H1 (cell line): ENCODE measurements around the gene TFEC. TPM values are rescaled to one million over a fixed set of nuclear protein-coding genes. Genes with fewer than 3 reads are reported as not detected.

Experiments
- CTCF ChIA-PET: fragments of 300-600 bp; sonication (Branson Sonifier 250); formaldehyde crosslinking; loops from one replicate; lab custom pipeline; 2021; ENCODE audit not compliant: partially characterized antibody; lab: Charles Lee
- POLR2A ChIA-PET: fragments of 300-600 bp; sonication (Branson Sonifier 250); formaldehyde crosslinking; loops from one replicate; lab custom pipeline; 2021; ENCODE audit warnings: inconsistent platforms; ENCODE audit not compliant: partially characterized antibody; lab: Charles Lee
- DNase-seq, 2 experiments: peaks; one replicate each; pipeline versions ENCODE4 v3.0.0 to v3.0.0-alpha.2; 2010 to 2022; ENCODE audit warnings: low spot score in 2 of 2, low read depth in 1 of 2, mixed read lengths in 1 of 2
- FAIRE-seq: peaks from 2 replicates; lab custom pipeline; 2011; peaks lifted over from hg19 to GRCh38; lab: Jason Lieb, UNC
- H2AFZ ChIP-seq: 2 replicates; pipeline ENCODE4 v1.8.1; 2012; ENCODE audit warnings: low read length, inconsistent platforms
- H2AK5ac ChIP-seq: 2 replicates; pipeline ENCODE4 v1.6.1; 2013; ENCODE audit warnings: low read depth, low read length
- H2BK120ac ChIP-seq: replicated peaks from 2 replicates; pipeline ENCODE3; 2013; ENCODE audit warnings: low read depth, low read length, inconsistent platforms
- H2BK12ac ChIP-seq: 2 replicates; pipeline ENCODE4 v1.6.1; 2013; ENCODE audit warnings: low read depth, low read length
- H2BK15ac ChIP-seq: 2 replicates; pipeline ENCODE4 v1.6.1; 2013; ENCODE audit warnings: low read length
- H2BK20ac ChIP-seq: 2 replicates; pipeline ENCODE4 v1.6.1; 2013; ENCODE audit warnings: low read length
- H2BK5ac ChIP-seq: 2 replicates; pipeline ENCODE4 v1.6.1; 2013; ENCODE audit warnings: low read depth, low read length
- H3K14ac ChIP-seq: 2 replicates; pipeline ENCODE4 v1.6.1; 2013; ENCODE audit warnings: inconsistent platforms; ENCODE audit not compliant: insufficient read length
- H3K18ac ChIP-seq: 2 replicates; pipeline ENCODE4 v1.6.1; 2013; ENCODE audit warnings: low read length; ENCODE audit errors: extremely low read depth
- H3K23ac ChIP-seq: 2 replicates; pipeline ENCODE4 v1.6.1; 2013; ENCODE audit warnings: inconsistent platforms; ENCODE audit not compliant: insufficient read length
- H3K23me2 ChIP-seq: 2 replicates; pipeline ENCODE4 v1.6.1; 2013; ENCODE audit warnings: low read depth, low read length
- H3K27ac ChIP-seq: 2 replicates; pipeline ENCODE4 v1.6.1; 2011; ENCODE audit warnings: low read depth, low read length, inconsistent platforms
- H3K27me3 ChIP-seq, 4 experiments: replicated peaks in 1 of 4; 1 replicate in 1 of 4; 2 replicates in 3 of 4; pipeline versions ENCODE4 v1.6.1 to v1.8.1; 2011 to 2013; ENCODE audit warnings: low read length in 3 of 4, mild to moderate bottlenecking in 3 of 4, inconsistent platforms in 2 of 4, mixed read lengths in 2 of 4, moderate library complexity in 1 of 4; ENCODE audit not compliant: control insufficient read depth in 3 of 4, insufficient read depth in 3 of 4; ENCODE audit errors: extremely low read depth in 1 of 4
- H3K36me3 ChIP-seq, 4 experiments: 2 replicates each; pipeline versions ENCODE4 v1.6.1 to v1.8.1; 2011 to 2013; ENCODE audit warnings: mild to moderate bottlenecking in 4 of 4, low read length in 3 of 4, moderate library complexity in 2 of 4, control low read depth in 1 of 4, inconsistent platforms in 1 of 4; ENCODE audit not compliant: insufficient read depth in 4 of 4, control insufficient read depth in 2 of 4
- H3K4ac ChIP-seq: replicated peaks from 2 replicates; pipeline ENCODE3; 2013; ENCODE audit warnings: low read length, low read depth, mixed read lengths, inconsistent platforms; ENCODE audit not compliant: insufficient read length
- H3K4me1 ChIP-seq, 4 experiments: replicated peaks in 1 of 4; 1 replicate in 1 of 4; 2 replicates in 3 of 4; pipeline versions ENCODE4 v1.6.1 to v1.8.1; 2011 to 2013; ENCODE audit warnings: low read length in 3 of 4, inconsistent platforms in 2 of 4, mixed read lengths in 1 of 4; ENCODE audit not compliant: insufficient read depth in 4 of 4, control insufficient read depth in 3 of 4
- H3K4me2 ChIP-seq, 2 experiments: 2 replicates each; pipeline versions ENCODE4 v1.6.1 to v1.8.1; 2011 to 2013; ENCODE audit warnings: low read depth in 2 of 2, low read length in 2 of 2, control low read depth in 1 of 2, inconsistent platforms in 1 of 2, mild to moderate bottlenecking in 1 of 2; ENCODE audit not compliant: insufficient read depth in 1 of 2
- H3K4me3 ChIP-seq, 4 experiments: fragments of 200-600, 300-600 bp in 1 of 4; sonication (generic), shearing (Covaris generic), sonication (Bioruptor Twin) in 1 of 4; 2 replicates each; pipeline versions ENCODE4 v1.5.1 to v1.8.1; 2011 to 2016; ENCODE audit warnings: low read length in 4 of 4, low read depth in 3 of 4, control low read depth in 2 of 4, inconsistent platforms in 2 of 4, mild to moderate bottlenecking in 2 of 4, mixed read lengths in 1 of 4, moderate library complexity in 1 of 4; ENCODE audit not compliant: insufficient read depth in 2 of 4; ENCODE audit errors: extremely low read depth in 1 of 4
- H3K56ac ChIP-seq: replicated peaks from 2 replicates; pipeline ENCODE3; 2013; ENCODE audit warnings: low read depth, mild to moderate bottlenecking, mixed read lengths, low read length, inconsistent platforms; ENCODE audit not compliant: insufficient read length
- H3K79me1 ChIP-seq: 2 replicates; pipeline ENCODE4 v1.6.1; 2013; ENCODE audit warnings: low read depth, low read length, control low read depth
- H3K79me2 ChIP-seq, 2 experiments: 2 replicates each; pipeline versions ENCODE4 v1.6.1 to v1.8.1; 2012 to 2013; ENCODE audit warnings: low read length in 2 of 2, mild to moderate bottlenecking in 2 of 2, inconsistent platforms in 1 of 2; ENCODE audit not compliant: insufficient read depth in 2 of 2, control insufficient read depth in 1 of 2
- H3K9ac ChIP-seq, 4 experiments: replicated peaks in 1 of 4; 1 replicate in 1 of 4; 2 replicates in 3 of 4; pipeline versions ENCODE4 v1.6.1 to v1.8.1; 2011 to 2013; ENCODE audit warnings: low read depth in 3 of 4, low read length in 3 of 4, control low read depth in 2 of 4, mild to moderate bottlenecking in 2 of 4, moderate library complexity in 2 of 4, inconsistent platforms in 1 of 4; ENCODE audit errors: extremely low read depth in 1 of 4
- H3K9me3 ChIP-seq, 2 experiments: 2 replicates each; pipeline versions ENCODE4 v1.6.1 to v1.8.1; 2012 to 2013; ENCODE audit warnings: mild to moderate bottlenecking in 2 of 2, moderate library complexity in 2 of 2, control low read depth in 1 of 2, inconsistent platforms in 1 of 2, low read depth in 1 of 2, low read length in 1 of 2, mixed read lengths in 1 of 2; ENCODE audit not compliant: insufficient read depth in 2 of 2
- H4K20me1 ChIP-seq, 2 experiments: replicated peaks in 1 of 2; 2 replicates each; pipeline versions ENCODE3 to v1.8.1; 2011 to 2013; ENCODE audit warnings: inconsistent platforms in 2 of 2, low read length in 2 of 2, mild to moderate bottlenecking in 1 of 2; ENCODE audit not compliant: insufficient read depth in 2 of 2, control insufficient read depth in 1 of 2
- H4K5ac ChIP-seq: 2 replicates; pipeline ENCODE4 v1.6.1; 2013; ENCODE audit warnings: low read length, low read depth, mixed read lengths, inconsistent platforms; ENCODE audit not compliant: insufficient read length
- H4K8ac ChIP-seq: 2 replicates; pipeline ENCODE4 v1.8.0; 2013; ENCODE audit warnings: mild to moderate bottlenecking, moderate library complexity, low read length, inconsistent platforms; ENCODE audit not compliant: insufficient read depth; ENCODE audit errors: extremely low read depth
- H4K91ac ChIP-seq: replicated peaks from 2 replicates; pipeline ENCODE3; 2013; ENCODE audit warnings: low read length, mixed read lengths, inconsistent platforms; ENCODE audit not compliant: insufficient read length
- ATF2 ChIP-seq: IDR thresholded peaks from 2 replicates; pipeline ENCODE4 v1.6.1; 2012; ENCODE audit warnings: low read length, inconsistent platforms
- BCL11A ChIP-seq, 2 experiments: IDR thresholded peaks; one replicate each; pipeline ENCODE4 v1.6.1; 2011; ENCODE audit warnings: low read depth in 2 of 2, low read length in 2 of 2, mild to moderate bottlenecking in 2 of 2
- JUND ChIP-seq: IDR thresholded peaks from 2 replicates; pipeline ENCODE4 v1.6.1; 2011; ENCODE audit warnings: mild to moderate bottlenecking, improper control_type of control experiment, low read length
- NRF1 ChIP-seq: IDR thresholded peaks from 2 replicates; pipeline ENCODE4 v1.6.1; 2011; ENCODE audit warnings: mild to moderate bottlenecking, low read depth, low read length, improper control_type of control experiment
- POLR2A ChIP-seq, 2 experiments: IDR thresholded peaks; 1 replicate in 1 of 2; 2 replicates in 1 of 2; pipeline ENCODE4 v1.6.1; 2011; ENCODE audit warnings: low read depth in 2 of 2, low read length in 2 of 2, mild to moderate bottlenecking in 2 of 2; ENCODE audit errors: control extremely low read depth in 1 of 2
- POU5F1 ChIP-seq: IDR thresholded peaks from 2 replicates; pipeline ENCODE4 v1.6.1; 2011; ENCODE audit warnings: low read depth, mild to moderate bottlenecking, low read length, moderate library complexity
- RAD21 ChIP-seq, 2 experiments: IDR thresholded peaks in 1 of 2; conservative IDR thresholded peaks in 1 of 2; 2 replicates each; pipeline ENCODE4 v1.6.1; 2011; ENCODE audit warnings: low read depth in 2 of 2, low read length in 2 of 2, improper control_type of control experiment in 1 of 2, inconsistent platforms in 1 of 2, mild to moderate bottlenecking in 1 of 2, moderate library complexity in 1 of 2
- RNF2 ChIP-seq: fragments of 200-900, 300-1000 bp; sonication (generic); IDR thresholded peaks from 2 replicates; pipeline ENCODE4 v1.7.1; 2016; ENCODE audit warnings: borderline replicate concordance, low read depth, mild to moderate bottlenecking, antibody characterized with exemption, low read length; ENCODE audit not compliant: poor library complexity, severe bottlenecking; ENCODE audit errors: missing control alignments
- SIN3A ChIP-seq, 2 experiments: IDR thresholded peaks in 1 of 2; conservative IDR thresholded peaks in 1 of 2; 2 replicates each; pipeline ENCODE4 v1.6.1; 2011 to 2012; ENCODE audit warnings: low read length in 2 of 2, improper control_type of control experiment in 1 of 2, low read depth in 1 of 2, mild to moderate bottlenecking in 1 of 2
- SP2 ChIP-seq: IDR thresholded peaks from 2 replicates; pipeline ENCODE4 v1.6.1; 2012; ENCODE audit warnings: mild to moderate bottlenecking, low read length, inconsistent platforms
- SUZ12 ChIP-seq: fragments of 200-600 bp; sonication (generic); IDR thresholded peaks from 2 replicates; pipeline ENCODE4 v1.6.1; 2012; ENCODE audit warnings: mild to moderate bottlenecking, inconsistent platforms, low read length, moderate library complexity, mixed read lengths
- TBP ChIP-seq: IDR thresholded peaks from 2 replicates; pipeline ENCODE4 v1.6.1; 2011; ENCODE audit warnings: low read depth, low read length, improper control_type of control experiment
- TEAD4 ChIP-seq: IDR thresholded peaks from 2 replicates; pipeline ENCODE4 v1.6.1; 2012; ENCODE audit warnings: low read depth, low read length, inconsistent platforms, mixed read lengths
- WGBS, 2 experiments: shearing (Covaris generic) in 1 of 2; methylation state at CpG; one replicate each; pipeline versions ENCODE4 v1.1.6 to v1.1.7; 2013 to 2015; ENCODE audit warnings: low lambda C conversion rate in 2 of 2, mixed read lengths in 2 of 2, inconsistent platforms in 1 of 2, low coverage in 1 of 2, missing lambda C conversion rate in 1 of 2; ENCODE audit not compliant: insufficient replicate concordance in 2 of 2, insufficient coverage in 1 of 2, insufficient read length in 1 of 2; ENCODE audit errors: extremely low coverage in 1 of 2, missing lambda C conversion rate in 1 of 2; 5-methylcytosine and 5-hydroxymethylcytosine counted together
- polyA plus RNA-seq, 7 experiments: library from polyadenylated mRNA; depleted of rRNA in 3 of 7; stranded (reverse) in 5 of 7; unstranded in 2 of 7; fragments of >200 nt in 5 of 7; fragments of 200-250 nt in 2 of 7; gene quantifications; 1 replicate in 5 of 7; 2 replicates in 1 of 7; 4 replicates in 1 of 7; pipeline versions ENCODE4 v1.2.1 to v1.2.3, GENCODE V29; 2011 to 2013; ENCODE audit warnings: missing spikeins in 2 of 7, mixed read lengths in 2 of 7
- total RNA-seq: library from RNA; stranded (reverse); fragmentation: NEBNext Ultra II Directional; extraction: Animal tissue kit (Norgen Biotek cat#: 25700); gene quantifications from 2 replicates; pipeline ENCODE4 v1.2.1, GENCODE V29; 2021

Gene TFEC
- total and polyA plus RNA-seq, 2 of the 8 experiments (the other 6 are each of a cell fraction or from before 2014, with no cell fraction given), result not detected

GRCh38 chr7:115951547-115951946 lies 79.0 kb downstream of the TFEC start:
- no peak overlapping the region for H3K14ac ChIP-seq
- ChIA-PET POLR2A (no interaction called here), CTCF (no interaction called here)
- H3K4me2 ChIP-seq, result no peak overlapping the region
- H3K56ac ChIP-seq, result no peak overlapping the region
- H3K4me1 ChIP-seq, result no peaks in the 10 kb centered on the region
- no peaks in the 10 kb centered on the region for H3K79me1 ChIP-seq
- H2BK20ac ChIP-seq, result no peak overlapping the region
- H3K23ac ChIP-seq, result no peak overlapping the region
- H4K5ac ChIP-seq, result no peak overlapping the region
- H3K23me2 ChIP-seq, result no peaks in the 10 kb centered on the region
- DNase-seq (no peak), FAIRE-seq (no peak)
- no peak overlapping the region for H4K91ac ChIP-seq
- H4K20me1 ChIP-seq, result no peaks in the 10 kb centered on the region
- H2AFZ ChIP-seq, result no peak overlapping the region
- H3K18ac ChIP-seq, result no peak overlapping the region
- H2BK12ac ChIP-seq, result no peak overlapping the region
- no peaks in the 10 kb centered on the region for H3K9me3 ChIP-seq
- H3K79me2 ChIP-seq, result no peaks in the 10 kb centered on the region
- H2AK5ac ChIP-seq, result no peak overlapping the region
- no peaks in the 10 kb centered on the region for H3K27me3 ChIP-seq
- H3K27ac ChIP-seq, result no peak overlapping the region
- H3K9ac ChIP-seq, result no peak overlapping the region
- H2BK120ac ChIP-seq, result no peak overlapping the region
- H4K8ac ChIP-seq, result no peak overlapping the region
- H3K36me3 ChIP-seq, result no peaks in the 10 kb centered on the region
- H3K4ac ChIP-seq, result no peak overlapping the region
- H2BK15ac ChIP-seq, result no peak overlapping the region
- no peak overlapping the region for H3K4me3 ChIP-seq
- 96% methylated on average over 1 of the region's 1 CpG; no CpG with 5 or more reads in 1 of the 2 experiments for WGBS, 2 experiments
- no peak overlapping the region for H2BK5ac ChIP-seq
- no peak for TF ChIP-seq SUZ12
- no peak for TF ChIP-seq TBP
- no peak for TF ChIP-seq ATF2
- TF ChIP-seq TEAD4, result no peak
- no peak for TF ChIP-seq NRF1
- no peak for TF ChIP-seq BCL11A (IDR thresholded peaks at IDR 0.05; ENCODE audit: low read depth in 2 of 2, low read length in 2 of 2)
- no peak for TF ChIP-seq JUND
- TF ChIP-seq RNF2, result no peak
- no peak for TF ChIP-seq POU5F1
- TF ChIP-seq POLR2A (IDR thresholded peaks at IDR 0.05; ENCODE audit: control extremely low read depth in 1 of 2, low read depth in 2 of 2, low read length in 2 of 2), result no peak
- no peak for TF ChIP-seq SIN3A (conservative IDR thresholded peaks at IDR 0.05 in 1 of 2, IDR thresholded peaks at IDR 0.05 in 1 of 2; ENCODE audit: low read depth in 1 of 2, low read length in 2 of 2)
- no peak for TF ChIP-seq RAD21 (IDR thresholded peaks at IDR 0.05 in 1 of 2, conservative IDR thresholded peaks at IDR 0.05 in 1 of 2; ENCODE audit: low read depth in 2 of 2, low read length in 2 of 2)
- no peak for TF ChIP-seq SP2
